ENCODE results near the gene NPAS4.

Gene NPAS4

DNA sequence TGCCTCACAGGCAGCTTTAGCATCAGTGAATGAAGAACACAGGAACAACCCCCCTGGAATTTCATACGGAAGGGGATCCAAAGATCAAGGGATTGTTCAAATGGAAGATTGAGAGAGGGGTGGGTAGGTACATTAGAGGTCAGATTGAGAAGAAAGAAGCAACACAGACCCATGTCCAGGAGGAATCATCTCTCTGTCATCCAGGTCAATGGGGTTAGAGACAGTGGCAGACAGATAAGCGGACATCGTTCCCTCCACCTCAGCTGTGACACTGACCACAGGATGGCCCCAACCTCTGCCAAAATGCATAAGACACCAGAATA is 1.9 kb upstream of the NPAS4 start:
- H4K20me1 ChIP-seq (ENCODE audit: control insufficient read depth, insufficient read depth, low read depth, low read length) = no peaks in the 10 kb centered on the region
- H3K27ac ChIP-seq (ENCODE audit: low read depth, low read length) = no peak overlapping the region
- no peaks in the 10 kb centered on the region for H3K4me1 ChIP-seq (ENCODE audit: control insufficient read depth, low read length)
- TF ChIP-seq EZH2phosphoT487 (IDR thresholded peaks at IDR 0.05; ENCODE audit: borderline replicate concordance, low read length) (no peak), CTCF (IDR thresholded peaks at IDR 0.05; ENCODE audit: low read depth, low read length, poor library complexity, severe bottlenecking) (no peak)
- no peaks in the 10 kb centered on the region for H3K9me3 ChIP-seq (ENCODE audit: control insufficient read depth, insufficient read depth, low read length)
- H3K9me2 ChIP-seq (replicated peaks; ENCODE audit: control insufficient read depth, low read length) = no peaks in the 10 kb centered on the region
- no peak overlapping the region for H3K4me2 ChIP-seq (ENCODE audit: low read length)
- no peak overlapping the region for H3K4me3 ChIP-seq (ENCODE audit: low read length)
- no peaks in the 10 kb centered on the region for H3F3A ChIP-seq (ENCODE audit: control insufficient read depth, insufficient read depth)
- peaks cover 43% of the 10 kb centered on the region for H3K27me3 ChIP-seq (ENCODE audit: control insufficient read depth, low read length)
- H3K79me2 ChIP-seq (ENCODE audit: control insufficient read depth, low read length) = no peaks in the 10 kb centered on the region
- H3K36me3 ChIP-seq (ENCODE audit: control insufficient read depth, low read length) = no peaks in the 10 kb centered on the region

- H3K36me3 ChIP-seq (ENCODE audit: control insufficient read depth, low read length) = no peaks in the 10 kb centered on the region
- no peaks in the 10 kb centered on the region for H3K79me2 ChIP-seq (ENCODE audit: control insufficient read depth, low read length)
- no peaks in the 10 kb centered on the region for H4K20me1 ChIP-seq (ENCODE audit: control insufficient read depth, insufficient read depth, low read depth, low read length)
- no peaks in the 10 kb centered on the region for H3F3A ChIP-seq (ENCODE audit: control insufficient read depth, insufficient read depth)
- no peak overlapping the region for H3K27ac ChIP-seq (ENCODE audit: low read depth, low read length)
- H3K27me3 ChIP-seq (ENCODE audit: control insufficient read depth, low read length) = peaks cover 34% of the 10 kb centered on the region
- no peak for TF ChIP-seq EZH2phosphoT487 (IDR thresholded peaks at IDR 0.05; ENCODE audit: borderline replicate concordance, low read length)
- TF ChIP-seq CTCF (IDR thresholded peaks at IDR 0.05; ENCODE audit: low read depth, low read length, poor library complexity, severe bottlenecking) = no peak
- no peaks in the 10 kb centered on the region for H3K9me2 ChIP-seq (replicated peaks; ENCODE audit: control insufficient read depth, low read length)
- H3K4me2 ChIP-seq (ENCODE audit: low read length) = no peak overlapping the region
- no peaks in the 10 kb centered on the region for H3K4me1 ChIP-seq (ENCODE audit: control insufficient read depth, low read length)
- H3K4me3 ChIP-seq (ENCODE audit: low read length) = no peak overlapping the region
- no peaks in the 10 kb centered on the region for H3K9me3 ChIP-seq (ENCODE audit: control insufficient read depth, insufficient read depth, low read length)
Measured at GRCh38 chr11:66419825-66420224, 1.0 kb upstream of the NPAS4 start.

DNA sequence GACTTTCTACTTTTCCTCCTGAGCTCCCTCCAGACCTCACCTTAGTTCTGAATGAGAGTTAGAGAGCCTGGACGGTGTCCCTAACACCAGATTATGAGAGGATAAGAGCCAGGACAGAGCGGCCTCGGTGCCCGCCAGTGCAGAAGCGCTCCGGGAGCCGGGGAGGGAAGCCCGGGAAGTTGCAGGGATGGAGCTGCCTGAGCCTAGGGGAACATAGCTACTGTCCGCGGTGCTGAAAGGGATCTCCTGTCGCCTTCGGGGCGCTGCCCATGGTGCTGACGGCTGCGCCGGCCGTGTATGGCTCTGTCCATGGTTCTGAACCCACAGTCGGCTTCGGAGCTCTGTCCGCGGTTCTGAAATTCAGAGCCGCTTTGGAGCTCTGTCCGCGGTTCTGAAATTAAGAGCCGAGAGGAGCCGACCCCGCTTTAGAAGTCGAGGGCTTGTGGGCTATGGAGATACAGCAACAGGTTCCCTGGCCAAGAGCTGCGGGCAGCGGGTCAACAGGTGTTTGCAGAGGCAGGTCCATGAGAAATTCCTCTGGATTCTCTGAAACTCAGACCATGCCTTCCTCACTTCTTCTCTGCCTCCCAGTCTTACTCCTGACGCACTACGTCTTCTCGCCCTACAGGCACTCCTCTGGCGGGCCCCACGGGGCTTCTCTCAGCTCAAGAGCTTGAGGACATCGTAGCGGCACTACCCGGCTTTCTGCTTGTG is 814 bp downstream of the NPAS4 start:
- Histone ChIP-seq H3K9me3 (ENCODE audit: control insufficient read depth, insufficient read depth, low read length) (no peaks in the 10 kb centered on the region), H3K4me2 (ENCODE audit: low read length) (no peak overlapping the region), H3K9me2 (replicated peaks; ENCODE audit: control insufficient read depth, low read length) (no peaks in the 10 kb centered on the region), H3K4me3 (ENCODE audit: low read length) (no peak overlapping the region), H3K79me2 (ENCODE audit: control insufficient read depth, low read length) (no peaks in the 10 kb centered on the region), H3K27ac (ENCODE audit: low read depth, low read length) (no peak overlapping the region), H3K36me3 (ENCODE audit: control insufficient read depth, low read length) (no peaks in the 10 kb centered on the region), H3K27me3 (ENCODE audit: control insufficient read depth, low read length) (peaks cover 18% of the 10 kb centered on the region), H4K20me1 (ENCODE audit: control insufficient read depth, insufficient read depth, low read depth, low read length) (no peaks in the 10 kb centered on the region), H3K4me1 (ENCODE audit: control insufficient read depth, low read length) (no peaks in the 10 kb centered on the region), H3F3A (ENCODE audit: control insufficient read depth, insufficient read depth) (no peaks in the 10 kb centered on the region)
- no peak for TF ChIP-seq CTCF (IDR thresholded peaks at IDR 0.05; ENCODE audit: low read depth, low read length, poor library complexity, severe bottlenecking)
- no peak for TF ChIP-seq EZH2phosphoT487 (IDR thresholded peaks at IDR 0.05; ENCODE audit: borderline replicate concordance, low read length)
